Rectal smooth muscle tissue (tissue), 1 donor: Measurements from ENCODE around the gene UNC5C.

Experiments used
- H3K27ac ChIP-seq: one replicate; pipeline ENCODE4 v1.7.0; 2013; ENCODE audit warnings: low read depth, low read length, inconsistent platforms
- H3K27me3 ChIP-seq: one replicate; pipeline ENCODE4 v1.7.0; 2013; ENCODE audit warnings: low read length; ENCODE audit not compliant: control insufficient read depth, insufficient read depth
- H3K36me3 ChIP-seq: one replicate; pipeline ENCODE4 v1.7.0; 2013; ENCODE audit warnings: low read length; ENCODE audit not compliant: control insufficient read depth, insufficient read depth
- H3K4me1 ChIP-seq: one replicate; pipeline ENCODE4 v1.7.0; 2013; ENCODE audit warnings: low read length; ENCODE audit not compliant: control insufficient read depth, insufficient read depth
- H3K4me3 ChIP-seq: one replicate; pipeline ENCODE4 v1.7.0; 2013; ENCODE audit warnings: low read length
- H3K9ac ChIP-seq: one replicate; pipeline ENCODE4 v1.7.0; 2013; ENCODE audit warnings: low read length

The UNC5C gene

GRCh38 chr4:95429416-95429815, 119.4 kb downstream of the UNC5C start:
- Histone ChIP-seq H3K36me3 (no peaks in the 10 kb centered on the region), H3K4me1 (no peaks in the 10 kb centered on the region), H3K27me3 (no peaks in the 10 kb centered on the region), H3K4me3 (no peak overlapping the region), H3K9ac (no peak overlapping the region), H3K27ac (no peak overlapping the region)

- Histone ChIP-seq H3K27ac (no peak overlapping the region), H3K27me3 (no peaks in the 10 kb centered on the region), H3K4me3 (no peak overlapping the region), H3K9ac (no peak overlapping the region), H3K36me3 (no peaks in the 10 kb centered on the region), H3K4me1 (no peaks in the 10 kb centered on the region)
Observed at GRCh38 chr4:95428291-95429070, 120.3 kb downstream of the UNC5C start.

GRCh38 chr4:95426455-95426854, 122.3 kb downstream of the UNC5C start:
- H3K27ac ChIP-seq = no peak overlapping the region
- H3K36me3 ChIP-seq = no peaks in the 10 kb centered on the region
- no peak overlapping the region for H3K4me3 ChIP-seq
- H3K4me1 ChIP-seq = no peaks in the 10 kb centered on the region
- no peak overlapping the region for H3K9ac ChIP-seq
- no peaks in the 10 kb centered on the region for H3K27me3 ChIP-seq

DNA sequence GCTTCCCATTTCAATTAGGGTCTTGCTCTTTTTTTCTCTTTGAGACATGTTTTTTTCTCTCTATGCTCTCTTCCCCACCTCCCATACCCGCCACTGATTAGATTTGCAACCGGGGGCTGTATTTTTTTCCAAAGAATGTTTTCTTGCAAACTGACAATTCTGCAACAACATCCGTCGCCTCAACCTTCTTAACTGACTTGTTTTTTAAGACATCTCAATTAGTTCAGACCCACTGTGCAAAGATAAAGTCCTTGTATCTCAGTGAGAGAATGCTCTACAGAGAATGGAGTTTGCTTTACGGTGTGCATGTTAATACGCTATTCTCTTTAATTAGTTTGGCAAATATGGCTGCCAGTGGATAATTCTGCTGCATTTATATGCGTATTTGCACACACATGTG, 126.3 kb downstream of the UNC5C start:
- H3K27ac ChIP-seq = no peak overlapping the region
- H3K4me3 ChIP-seq = no peak overlapping the region
- H3K27me3 ChIP-seq = no peaks in the 10 kb centered on the region
- no peaks in the 10 kb centered on the region for H3K36me3 ChIP-seq
- no peak overlapping the region for H3K9ac ChIP-seq
- H3K4me1 ChIP-seq = no peaks in the 10 kb centered on the region

- Histone ChIP-seq H3K27me3 (no peaks in the 10 kb centered on the region), H3K9ac (no peak overlapping the region), H3K4me1 (no peaks in the 10 kb centered on the region), H3K27ac (no peak overlapping the region), H3K36me3 (no peaks in the 10 kb centered on the region), H3K4me3 (no peak overlapping the region)
Observed at GRCh38 chr4:95421869-95422268, 126.9 kb downstream of the UNC5C start.

DNA sequence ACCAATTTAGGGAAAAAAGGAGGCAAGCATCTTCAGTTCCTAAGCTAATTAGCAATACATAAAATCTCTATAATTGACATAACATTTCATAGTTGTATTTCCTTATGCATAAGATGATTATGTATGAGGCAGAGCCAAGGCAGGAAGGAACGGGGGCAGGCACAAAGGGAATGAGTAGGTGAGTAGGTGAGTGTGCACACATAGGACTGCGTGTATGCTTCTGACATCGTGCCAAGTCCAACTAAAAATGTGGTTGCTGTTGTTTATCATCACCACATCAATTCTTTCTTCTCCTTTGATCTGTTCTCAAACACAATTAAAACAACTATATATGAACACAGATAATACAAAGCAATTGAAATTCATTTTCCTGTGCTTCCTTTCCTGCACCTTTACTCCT, 131.2 kb downstream of the UNC5C start:
- Histone ChIP-seq H3K9ac (no peak overlapping the region), H3K27ac (no peak overlapping the region), H3K27me3 (no peaks in the 10 kb centered on the region), H3K36me3 (no peaks in the 10 kb centered on the region), H3K4me1 (no peaks in the 10 kb centered on the region), H3K4me3 (no peak overlapping the region)

DNA sequence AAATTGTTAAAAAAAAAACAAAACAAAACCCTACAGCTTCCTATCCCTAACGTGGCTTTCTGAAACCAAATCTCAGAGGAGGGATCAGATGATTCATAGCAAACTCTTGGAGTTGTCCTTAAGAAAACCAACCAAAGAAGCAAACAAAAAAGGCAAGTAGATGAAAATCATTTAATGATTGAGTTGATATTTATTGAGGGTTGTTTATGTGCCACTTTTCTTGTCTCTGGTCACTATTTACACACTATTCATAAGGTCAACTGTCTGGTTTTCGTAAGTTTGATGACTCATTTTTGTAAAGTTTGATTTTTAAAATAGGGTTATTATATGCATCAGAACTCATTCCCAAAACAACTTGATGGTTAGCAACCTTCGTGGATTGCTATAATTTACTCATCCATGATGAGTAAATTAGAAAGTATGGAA, 133.4 kb downstream of the UNC5C start:
- Histone ChIP-seq H3K27ac (no peak overlapping the region), H3K27me3 (no peaks in the 10 kb centered on the region), H3K36me3 (no peaks in the 10 kb centered on the region), H3K4me3 (no peak overlapping the region), H3K9ac (no peak overlapping the region), H3K4me1 (no peaks in the 10 kb centered on the region)

GRCh38 chr4:95411371-95412088, 137.2 kb downstream of the UNC5C start:
- H3K9ac ChIP-seq = no peak overlapping the region
- H3K27me3 ChIP-seq = no peaks in the 10 kb centered on the region
- H3K4me1 ChIP-seq = no peaks in the 10 kb centered on the region
- H3K27ac ChIP-seq = no peak overlapping the region
- H3K4me3 ChIP-seq = no peak overlapping the region
- no peaks in the 10 kb centered on the region for H3K36me3 ChIP-seq

DNA sequence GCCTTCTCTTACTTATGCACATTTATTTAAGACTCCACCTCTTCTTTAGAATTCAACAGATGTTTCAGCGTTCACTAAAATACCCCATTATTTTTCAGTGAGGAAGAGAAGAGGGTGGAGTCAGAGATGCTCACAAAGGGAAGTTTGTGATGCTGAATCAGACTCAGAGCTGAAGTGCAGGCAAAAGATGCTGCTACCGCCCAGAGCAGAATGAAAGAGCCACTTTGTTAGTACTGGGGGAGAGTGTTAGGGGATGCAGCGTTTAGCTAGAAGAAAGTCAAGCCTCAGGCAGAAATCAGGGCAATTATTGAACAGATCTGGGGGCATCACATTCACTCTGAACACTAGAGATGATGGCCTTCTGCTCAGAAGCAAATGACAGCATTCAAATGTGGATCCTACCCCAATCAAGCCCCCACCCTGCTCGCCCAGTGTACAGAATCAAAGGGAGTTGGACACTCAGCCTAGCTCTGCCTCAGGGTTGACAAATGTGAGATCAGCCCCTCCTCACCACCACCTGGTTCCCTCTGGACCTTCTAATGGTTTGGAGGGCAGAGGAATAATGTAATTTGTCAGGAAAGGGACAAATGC, 138.3 kb downstream of the UNC5C start:
- Histone ChIP-seq H3K36me3 (no peaks in the 10 kb centered on the region), H3K9ac (no peak overlapping the region), H3K4me1 (no peaks in the 10 kb centered on the region), H3K27ac (no peak overlapping the region), H3K4me3 (no peak overlapping the region), H3K27me3 (no peaks in the 10 kb centered on the region)

GRCh38 chr4:95409750-95410149, 139.0 kb downstream of the UNC5C start:
- Histone ChIP-seq H3K36me3 (no peaks in the 10 kb centered on the region), H3K27me3 (no peaks in the 10 kb centered on the region), H3K4me3 (no peak overlapping the region), H3K4me1 (no peaks in the 10 kb centered on the region), H3K27ac (no peak overlapping the region), H3K9ac (no peak overlapping the region)

DNA sequence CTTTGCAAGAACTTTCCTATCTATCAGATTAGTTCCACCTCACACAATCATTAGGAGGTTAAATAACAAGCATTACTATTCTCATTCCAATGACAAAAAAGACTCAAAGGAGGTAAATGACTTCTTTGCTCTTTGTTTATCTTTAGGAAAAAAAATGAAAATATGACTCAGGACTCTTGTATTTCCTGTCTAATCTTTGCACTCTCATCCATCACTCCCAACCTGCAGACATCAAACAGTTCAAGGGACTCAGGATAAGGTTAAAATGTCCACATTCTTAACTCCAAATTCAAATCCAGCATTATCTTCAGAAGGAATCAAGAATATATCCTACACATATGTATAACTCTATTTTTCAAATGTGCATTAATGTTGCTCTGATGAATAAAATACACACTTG, 139.6 kb downstream of the UNC5C start:
- H3K36me3 ChIP-seq = no peaks in the 10 kb centered on the region
- no peak overlapping the region for H3K9ac ChIP-seq
- H3K4me3 ChIP-seq = no peak overlapping the region
- no peak overlapping the region for H3K27ac ChIP-seq
- no peaks in the 10 kb centered on the region for H3K27me3 ChIP-seq
- H3K4me1 ChIP-seq = no peaks in the 10 kb centered on the region

GRCh38 chr4:95402299-95402698, 146.5 kb downstream of the UNC5C start:
- H3K27ac ChIP-seq = no peak overlapping the region
- no peak overlapping the region for H3K4me3 ChIP-seq
- H3K4me1 ChIP-seq = no peaks in the 10 kb centered on the region
- no peak overlapping the region for H3K9ac ChIP-seq
- H3K36me3 ChIP-seq = no peaks in the 10 kb centered on the region
- no peaks in the 10 kb centered on the region for H3K27me3 ChIP-seq
